Rectal smooth muscle tissue (tissue), 1 donor: ENCODE data around the gene ZNF436.

Source experiments
- H3K27ac ChIP-seq: one replicate; pipeline ENCODE4 v1.7.0; 2013; ENCODE audit warnings: low read depth, low read length, inconsistent platforms
- H3K27me3 ChIP-seq: one replicate; pipeline ENCODE4 v1.7.0; 2013; ENCODE audit warnings: low read length; ENCODE audit not compliant: control insufficient read depth, insufficient read depth
- H3K36me3 ChIP-seq: one replicate; pipeline ENCODE4 v1.7.0; 2013; ENCODE audit warnings: low read length; ENCODE audit not compliant: control insufficient read depth, insufficient read depth
- H3K4me1 ChIP-seq: one replicate; pipeline ENCODE4 v1.7.0; 2013; ENCODE audit warnings: low read length; ENCODE audit not compliant: control insufficient read depth, insufficient read depth
- H3K4me3 ChIP-seq: one replicate; pipeline ENCODE4 v1.7.0; 2013; ENCODE audit warnings: low read length
- H3K9ac ChIP-seq: one replicate; pipeline ENCODE4 v1.7.0; 2013; ENCODE audit warnings: low read length

The ZNF436 gene

GRCh38 chr1:23400324-23401114 is 30.9 kb upstream of the ZNF436 start:
- no peak overlapping the region for H3K4me3 ChIP-seq
- H3K27ac ChIP-seq, result no peak overlapping the region
- peaks cover 12% of the 10 kb centered on the region for H3K4me1 ChIP-seq
- no peaks in the 10 kb centered on the region for H3K27me3 ChIP-seq
- H3K9ac ChIP-seq, result no peak overlapping the region
- H3K36me3 ChIP-seq, result peaks cover 5% of the 10 kb centered on the region

- peaks cover 5% of the 10 kb centered on the region for H3K36me3 ChIP-seq
- H3K9ac ChIP-seq, result no peak overlapping the region
- peaks cover 21% of the 10 kb centered on the region for H3K4me1 ChIP-seq
- no peak overlapping the region for H3K27ac ChIP-seq
- H3K4me3 ChIP-seq, result no peak overlapping the region
- H3K27me3 ChIP-seq, result no peaks in the 10 kb centered on the region
Measured at GRCh38 chr1:23399229-23399628, 29.6 kb upstream of the ZNF436 start.

DNA sequence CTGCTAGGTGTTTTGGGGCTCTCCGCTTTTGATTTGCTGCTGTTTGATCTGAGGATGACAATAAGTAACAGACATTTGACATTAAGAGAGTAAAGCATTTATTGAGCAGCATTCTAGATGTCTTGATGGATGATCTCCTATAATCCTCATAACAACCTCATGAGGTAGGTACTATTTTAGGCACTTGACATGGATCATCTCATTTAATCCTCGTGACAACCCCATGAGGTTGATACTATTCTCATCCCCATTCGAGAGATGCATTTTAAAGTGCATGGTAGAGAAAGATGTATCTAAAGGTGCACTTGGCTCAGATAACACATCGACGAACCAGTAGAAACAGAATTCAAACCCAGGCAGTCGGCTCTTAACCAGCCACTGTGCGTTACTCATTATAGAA is 28.3 kb upstream of the ZNF436 start:
- no peaks in the 10 kb centered on the region for H3K27me3 ChIP-seq
- no peak overlapping the region for H3K9ac ChIP-seq
- H3K36me3 ChIP-seq, result peaks cover 5% of the 10 kb centered on the region
- no peak overlapping the region for H3K27ac ChIP-seq
- peaks cover 18% of the 10 kb centered on the region for H3K4me1 ChIP-seq
- H3K4me3 ChIP-seq, result no peak overlapping the region

- H3K9ac ChIP-seq, result no peak overlapping the region
- H3K27me3 ChIP-seq, result no peaks in the 10 kb centered on the region
- no peak overlapping the region for H3K4me3 ChIP-seq
- H3K4me1 ChIP-seq, result peaks cover 18% of the 10 kb centered on the region
- peaks cover 5% of the 10 kb centered on the region for H3K36me3 ChIP-seq
- peak overlapping the region; percentile 87 for H3K27ac ChIP-seq
Measured at GRCh38 chr1:23396380-23396779, 26.7 kb upstream of the ZNF436 start.

DNA sequence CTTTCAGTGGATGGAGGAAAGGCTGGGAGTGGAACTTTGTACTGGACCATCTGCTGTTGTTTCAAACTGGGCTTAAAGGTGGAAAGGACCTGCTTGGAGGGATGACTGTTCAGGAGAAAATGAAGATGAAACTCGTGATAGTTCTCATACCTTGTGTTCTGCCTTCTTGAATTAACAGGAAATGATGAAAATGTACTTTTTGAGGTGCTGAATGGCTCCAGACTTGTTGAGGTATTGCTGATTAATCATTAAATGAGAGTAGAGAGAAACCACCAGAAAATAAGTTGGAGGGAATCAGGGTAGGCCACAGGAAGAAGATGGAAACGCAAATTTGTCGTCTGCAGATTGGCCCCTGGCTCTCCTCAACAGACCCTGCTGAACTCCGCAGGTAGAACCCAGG is 26.2 kb upstream of the ZNF436 start:
- H3K27me3 ChIP-seq, result no peaks in the 10 kb centered on the region
- H3K9ac ChIP-seq, result no peak overlapping the region
- peaks cover 18% of the 10 kb centered on the region for H3K4me1 ChIP-seq
- peak overlapping the region; percentile 87 for H3K27ac ChIP-seq
- peaks cover 5% of the 10 kb centered on the region for H3K36me3 ChIP-seq
- H3K4me3 ChIP-seq, result no peak overlapping the region

DNA sequence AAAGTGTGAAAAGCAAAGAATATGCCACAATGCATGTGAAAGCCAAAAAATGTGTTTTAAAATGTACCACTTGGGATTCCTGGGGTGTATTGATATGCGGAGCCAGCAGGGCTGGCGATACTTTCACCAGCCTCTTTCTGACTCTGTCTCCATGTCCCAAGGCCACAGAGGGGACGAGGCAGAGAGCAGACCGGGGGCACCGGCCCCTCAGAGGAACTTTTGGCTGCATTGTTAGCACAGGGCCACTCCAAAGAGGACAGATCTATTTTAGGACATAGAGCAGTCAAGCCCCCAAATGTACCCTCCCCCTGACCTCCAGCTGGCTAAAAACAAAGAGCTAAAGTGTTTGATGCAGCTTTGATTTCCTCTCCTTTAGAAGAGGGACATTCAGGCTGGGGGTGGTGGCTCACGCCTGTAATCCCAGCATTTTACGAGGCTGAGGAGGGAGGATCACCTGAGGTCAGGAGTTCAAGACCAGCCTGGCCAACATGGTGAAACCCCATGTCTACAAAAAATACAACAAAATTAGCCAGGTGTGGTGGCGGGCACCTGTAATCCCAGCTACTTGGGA is 25.6 kb upstream of the ZNF436 start:
- peaks cover 5% of the 10 kb centered on the region for H3K36me3 ChIP-seq
- H3K27me3 ChIP-seq, result no peaks in the 10 kb centered on the region
- H3K4me3 ChIP-seq, result no peak overlapping the region
- peak overlapping the region; percentile 87 for H3K27ac ChIP-seq
- H3K9ac ChIP-seq, result no peak overlapping the region
- H3K4me1 ChIP-seq, result peaks cover 18% of the 10 kb centered on the region

DNA sequence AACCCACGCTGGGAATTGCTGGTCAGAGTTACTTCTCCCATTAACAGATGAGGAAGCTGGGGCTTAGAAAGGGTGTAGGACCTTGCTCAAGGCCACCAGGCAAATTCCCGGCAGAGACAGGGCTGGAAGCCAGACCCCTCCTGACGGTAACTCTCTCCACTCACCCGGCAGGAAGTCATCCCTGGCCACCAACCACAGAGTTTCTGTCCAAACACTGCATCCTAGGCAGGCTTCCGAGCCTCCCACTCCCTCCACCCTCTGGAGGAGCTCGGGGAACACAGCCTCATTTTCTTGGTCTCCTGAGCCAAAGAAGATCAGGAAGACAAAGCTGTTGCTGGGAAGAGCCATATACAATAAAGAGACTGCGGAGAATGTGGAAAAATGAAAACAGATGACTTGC is 25.0 kb upstream of the ZNF436 start:
- peak overlapping the region; percentile 87 for H3K27ac ChIP-seq
- no peak overlapping the region for H3K9ac ChIP-seq
- H3K27me3 ChIP-seq, result no peaks in the 10 kb centered on the region
- no peak overlapping the region for H3K4me3 ChIP-seq
- H3K36me3 ChIP-seq, result peaks cover 5% of the 10 kb centered on the region
- H3K4me1 ChIP-seq, result peaks cover 18% of the 10 kb centered on the region

DNA sequence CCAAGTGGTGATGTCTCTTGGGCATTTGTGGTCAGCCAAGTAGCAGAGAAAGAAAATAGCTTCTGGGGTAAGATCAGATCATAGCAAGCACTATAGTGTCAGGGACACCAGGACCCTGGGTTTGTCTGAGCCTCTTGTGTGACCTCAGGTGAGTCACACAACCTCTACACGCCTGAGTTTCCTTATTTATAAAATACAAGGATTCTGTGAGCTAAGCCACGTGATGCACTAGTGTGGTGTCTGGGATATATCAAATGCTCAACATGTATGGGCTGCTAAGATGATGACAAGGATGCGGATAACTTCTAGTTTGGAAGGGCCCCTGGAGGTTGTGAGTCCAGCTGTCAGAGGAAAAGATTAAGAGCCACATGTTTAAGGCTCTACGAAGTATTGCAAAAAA is 24.5 kb upstream of the ZNF436 start:
- no peak overlapping the region for H3K9ac ChIP-seq
- H3K4me3 ChIP-seq, result no peak overlapping the region
- H3K27ac ChIP-seq, result peak overlapping the region; percentile 87
- H3K27me3 ChIP-seq, result no peaks in the 10 kb centered on the region
- H3K36me3 ChIP-seq, result peaks cover 5% of the 10 kb centered on the region
- peaks cover 18% of the 10 kb centered on the region for H3K4me1 ChIP-seq

- no peak overlapping the region for H3K4me3 ChIP-seq
- H3K9ac ChIP-seq, result no peak overlapping the region
Measured at GRCh38 chr1:23393706-23394105, 24.1 kb upstream of the ZNF436 start.

DNA sequence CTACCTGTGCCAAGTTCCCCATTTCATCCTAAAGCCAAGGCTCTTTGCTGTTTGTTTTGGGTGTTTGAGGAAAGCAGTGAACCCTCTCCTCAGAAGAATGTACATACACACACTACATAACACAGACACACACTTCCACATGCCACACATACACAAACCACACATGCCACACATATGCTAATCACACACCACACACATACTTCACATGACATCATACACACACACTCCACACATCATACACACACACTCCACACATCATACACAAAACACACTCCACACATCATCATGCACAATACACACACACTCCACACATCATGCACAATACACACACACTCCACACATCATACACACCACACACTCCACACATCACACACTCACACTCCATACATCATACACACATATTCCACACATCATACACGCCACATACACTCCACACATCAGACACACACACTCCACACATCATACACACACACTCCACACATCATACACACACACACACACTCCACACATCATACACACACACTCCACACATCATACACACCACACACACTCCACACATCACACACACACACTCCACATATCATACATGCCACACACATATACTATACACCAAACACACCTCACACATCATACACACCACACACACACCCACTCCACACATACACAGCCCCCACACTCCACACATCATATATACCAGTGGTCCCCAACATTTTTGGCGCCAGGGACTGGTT is 22.7 kb upstream of the ZNF436 start:
- H3K27me3 ChIP-seq, result no peaks in the 10 kb centered on the region
- H3K36me3 ChIP-seq, result peaks cover under 1% of the 10 kb centered on the region
- H3K4me1 ChIP-seq, result peaks cover 18% of the 10 kb centered on the region
- no peak overlapping the region for H3K27ac ChIP-seq
- H3K9ac ChIP-seq, result no peak overlapping the region
- H3K4me3 ChIP-seq, result no peak overlapping the region

More at GRCh38 chr1:23393706-23394105, 24.1 kb upstream of the ZNF436 start:
- peaks cover 5% of the 10 kb centered on the region for H3K36me3 ChIP-seq
- peaks cover 18% of the 10 kb centered on the region for H3K4me1 ChIP-seq
- peak overlapping the region; percentile 87 for H3K27ac ChIP-seq
- no peaks in the 10 kb centered on the region for H3K27me3 ChIP-seq

- no peak overlapping the region for H3K9ac ChIP-seq
- H3K4me1 ChIP-seq, result peaks cover 12% of the 10 kb centered on the region
- peaks cover 2% of the 10 kb centered on the region for H3K36me3 ChIP-seq
- no peak overlapping the region for H3K4me3 ChIP-seq
- H3K27ac ChIP-seq, result no peak overlapping the region
- no peaks in the 10 kb centered on the region for H3K27me3 ChIP-seq
Measured at GRCh38 chr1:23389837-23390321, 20.2 kb upstream of the ZNF436 start.

DNA sequence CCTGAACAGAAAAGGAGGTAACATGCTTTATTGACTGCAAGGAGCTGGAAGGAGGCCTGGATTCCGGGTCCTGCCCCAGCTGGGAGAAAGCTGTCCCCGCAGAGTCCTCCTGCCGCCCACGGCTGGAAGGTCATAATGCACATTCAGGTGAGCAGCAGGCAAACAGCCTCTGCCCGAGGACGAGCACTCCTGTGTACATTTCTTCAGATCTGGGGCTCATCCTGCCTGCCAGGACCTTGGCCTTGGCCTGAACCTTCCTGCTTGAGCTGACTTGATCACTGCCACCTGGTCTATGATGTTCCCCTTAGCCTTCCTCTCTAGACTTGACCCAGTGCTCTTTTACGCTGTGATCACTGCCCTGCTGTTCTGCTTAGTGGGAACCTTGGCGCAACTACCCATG is 17.9 kb upstream of the ZNF436 start:
- Histone ChIP-seq H3K36me3 (peaks cover 5% of the 10 kb centered on the region), H3K4me3 (no peak overlapping the region), H3K27ac (no peak overlapping the region), H3K27me3 (no peaks in the 10 kb centered on the region), H3K9ac (no peak overlapping the region), H3K4me1 (peaks cover 5% of the 10 kb centered on the region)
